Measurements from ENCODE around the gene PTGER2. TPM values are rescaled to one million over a fixed set of nuclear protein-coding genes. Genes with fewer than 3 reads are reported as not detected.

Gene PTGER2
- polyA plus RNA-seq, 1 of the 3 experiments (the other 2 are of a cell fraction) = 0.67 TPM

- POLR2A ChIA-PET = no interaction called here
- no peaks in the 10 kb centered on the region for H4K20me1 ChIP-seq (ENCODE audit: insufficient read depth)
- no peak overlapping the region for H3K9ac ChIP-seq
- no peak overlapping the region for H3K4me3 ChIP-seq (ENCODE audit: low read depth in 2 of 2, low read length in 1 of 2)
- H3F3A ChIP-seq (replicated peaks; ENCODE audit: insufficient read depth) = peaks cover 9% of the 10 kb centered on the region
- H3K27ac ChIP-seq (ENCODE audit: low read depth in 2 of 2, low read length in 1 of 2) = peak overlapping the region; percentile 60 to 72
- DNase-seq = no peak
- no peak for TF ChIP-seq CHD2 (IDR thresholded peaks at IDR 0.05; ENCODE audit: low read length, partially characterized antibody)
- no peak for TF ChIP-seq RXRA (IDR thresholded peaks at IDR 0.05; ENCODE audit: borderline replicate concordance, low read depth)
- no peak for TF ChIP-seq GABPA (IDR thresholded peaks at IDR 0.05; ENCODE audit: low read depth)
- TF ChIP-seq, protein P1, sequence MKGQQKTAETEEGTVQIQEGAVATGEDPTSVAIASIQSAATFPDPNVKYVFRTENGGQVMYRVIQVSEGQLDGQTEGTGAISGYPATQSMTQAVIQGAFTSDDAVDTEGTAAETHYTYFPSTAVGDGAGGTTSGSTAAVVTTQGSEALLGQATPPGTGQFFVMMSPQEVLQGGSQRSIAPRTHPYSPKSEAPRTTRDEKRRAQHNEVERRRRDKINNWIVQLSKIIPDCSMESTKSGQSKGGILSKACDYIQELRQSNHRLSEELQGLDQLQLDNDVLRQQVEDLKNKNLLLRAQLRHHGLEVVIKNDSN (IDR thresholded peaks at IDR 0.05; ENCODE audit: borderline replicate concordance, low read depth) = no peak
- no peak for TF ChIP-seq SIN3A (IDR thresholded peaks at IDR 0.05; ENCODE audit: borderline replicate concordance, low read depth, low read length)
- TF ChIP-seq FOXM1 (IDR thresholded peaks at IDR 0.05; ENCODE audit: low read depth) = no peak
- TF ChIP-seq, protein P2, sequence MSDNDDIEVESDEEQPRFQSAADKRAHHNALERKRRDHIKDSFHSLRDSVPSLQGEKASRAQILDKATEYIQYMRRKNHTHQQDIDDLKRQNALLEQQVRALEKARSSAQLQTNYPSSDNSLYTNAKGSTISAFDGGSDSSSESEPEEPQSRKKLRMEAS (IDR thresholded peaks at IDR 0.05; ENCODE audit: low read depth) = no peak
- TF ChIP-seq FOXJ3 (CRISPR knock-in tag; IDR thresholded peaks at IDR 0.05) = no peak
- TF ChIP-seq, protein P3, sequence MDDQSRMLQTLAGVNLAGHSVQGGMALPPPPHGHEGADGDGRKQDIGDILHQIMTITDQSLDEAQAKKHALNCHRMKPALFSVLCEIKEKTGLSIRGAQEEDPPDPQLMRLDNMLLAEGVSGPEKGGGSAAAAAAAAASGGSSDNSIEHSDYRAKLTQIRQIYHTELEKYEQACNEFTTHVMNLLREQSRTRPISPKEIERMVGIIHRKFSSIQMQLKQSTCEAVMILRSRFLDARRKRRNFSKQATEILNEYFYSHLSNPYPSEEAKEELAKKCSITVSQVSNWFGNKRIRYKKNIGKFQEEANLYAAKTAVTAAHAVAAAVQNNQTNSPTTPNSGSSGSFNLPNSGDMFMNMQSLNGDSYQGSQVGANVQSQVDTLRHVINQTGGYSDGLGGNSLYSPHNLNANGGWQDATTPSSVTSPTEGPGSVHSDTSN (IDR thresholded peaks at IDR 0.05) = peak; percentile 22; the same call in 1 of the 2 replicates
- TF ChIP-seq FOSL2 (IDR thresholded peaks at IDR 0.05; ENCODE audit: borderline replicate concordance, low read depth) = peak; percentile 58; the same call in 1 of the 2 replicates
- TF ChIP-seq JUND (IDR thresholded peaks at IDR 0.05) = peak; percentile 66
- no peak for TF ChIP-seq ELF1 (IDR thresholded peaks at IDR 0.05)
- peak; percentile 24; the same call in 1 of the 2 replicates for TF ChIP-seq NFIC (IDR thresholded peaks at IDR 0.05; ENCODE audit: borderline replicate concordance)
- TF ChIP-seq TCF12 (IDR thresholded peaks at IDR 0.05) = peak; percentile 31; the same call in 1 of the 2 replicates
- no peaks in the 10 kb centered on the region for H3K9me3 ChIP-seq
- H3K27me3 ChIP-seq (ENCODE audit: insufficient read depth) = no peaks in the 10 kb centered on the region
- H3K79me2 ChIP-seq (ENCODE audit: insufficient read depth) = no peaks in the 10 kb centered on the region
- H3K36me3 ChIP-seq (replicated peaks in 1 of 2; ENCODE audit: control insufficient read depth in 1 of 2, insufficient read depth in 2 of 2, low read length in 1 of 2) = no peaks in the 10 kb centered on the region
- WGBS (ENCODE audit: low lambda C conversion rate) = 19% methylated on average over 2 of the region's 2 CpGs
- H2AFZ ChIP-seq (ENCODE audit: low read depth) = peak overlapping the region; percentile 77; the same call in 1 of the 2 replicates
- H3K9me2 ChIP-seq = no peaks in the 10 kb centered on the region
- CTCF ChIA-PET = interaction anchor here (0.6 kb wide), 1 partner anchor 10 kb away, joined by 3 read pairs; no protein-coding TSS in a partner anchor
- H3K4me2 ChIP-seq = peak overlapping the region; percentile 35
- H3K4me1 ChIP-seq (ENCODE audit: control insufficient read depth in 1 of 2, insufficient read depth in 2 of 2, low read depth in 1 of 2, low read length in 1 of 2) = peaks cover 11 to 24% of the 10 kb centered on the region in 2 experiments
Observed at GRCh38 chr14:52355016-52355431, 40.9 kb downstream of the PTGER2 start.

- Histone ChIP-seq H3K4me3 (ENCODE audit: low read depth in 2 of 2, low read length in 1 of 2) (no peak overlapping the region), H3K4me2 (peak overlapping the region; percentile 35), H2AFZ (ENCODE audit: low read depth) (peak overlapping the region; percentile 46; the same call in 1 of the 2 replicates), H3K9me3 (no peaks in the 10 kb centered on the region), H3K36me3 (replicated peaks in 1 of 2; ENCODE audit: control insufficient read depth in 1 of 2, insufficient read depth in 2 of 2, low read length in 1 of 2) (no peaks in the 10 kb centered on the region), H3F3A (replicated peaks; ENCODE audit: insufficient read depth) (peaks cover 9% of the 10 kb centered on the region), H3K79me2 (ENCODE audit: insufficient read depth) (no peaks in the 10 kb centered on the region), H3K9ac (no peak overlapping the region), H3K27ac (ENCODE audit: low read depth in 2 of 2, low read length in 1 of 2) (peak overlapping the region; percentile 39 to 72; a peak in 3 of 4 replicates), H3K9me2 (no peaks in the 10 kb centered on the region), H4K20me1 (ENCODE audit: insufficient read depth) (no peaks in the 10 kb centered on the region), H3K27me3 (ENCODE audit: insufficient read depth) (no peaks in the 10 kb centered on the region), H3K4me1 (ENCODE audit: control insufficient read depth in 1 of 2, insufficient read depth in 2 of 2, low read depth in 1 of 2, low read length in 1 of 2) (peaks cover 13 to 24% of the 10 kb centered on the region in 2 experiments)
- CTCF ChIA-PET = no interaction called here
- 56% methylated on average over 5 of the region's 5 CpGs for WGBS (ENCODE audit: low lambda C conversion rate)
- DNase-seq = no peak
- POLR2A ChIA-PET = no interaction called here
- TF ChIP-seq, protein P2 (IDR thresholded peaks at IDR 0.05; ENCODE audit: low read depth) = no peak
- TF ChIP-seq, protein P3 (IDR thresholded peaks at IDR 0.05) = no peak
- no peak for TF ChIP-seq NRF1 (IDR thresholded peaks at IDR 0.05; ENCODE audit: low read depth, low read length)
- no peak for TF ChIP-seq CHD2 (IDR thresholded peaks at IDR 0.05; ENCODE audit: low read length, partially characterized antibody)
- TF ChIP-seq, protein P4, sequence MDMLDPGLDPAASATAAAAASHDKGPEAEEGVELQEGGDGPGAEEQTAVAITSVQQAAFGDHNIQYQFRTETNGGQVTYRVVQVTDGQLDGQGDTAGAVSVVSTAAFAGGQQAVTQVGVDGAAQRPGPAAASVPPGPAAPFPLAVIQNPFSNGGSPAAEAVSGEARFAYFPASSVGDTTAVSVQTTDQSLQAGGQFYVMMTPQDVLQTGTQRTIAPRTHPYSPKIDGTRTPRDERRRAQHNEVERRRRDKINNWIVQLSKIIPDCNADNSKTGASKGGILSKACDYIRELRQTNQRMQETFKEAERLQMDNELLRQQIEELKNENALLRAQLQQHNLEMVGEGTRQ (IDR thresholded peaks at IDR 0.05; ENCODE audit: borderline replicate concordance, low read depth, low read length) = no peak
- no peak for TF ChIP-seq FOXM1 (IDR thresholded peaks at IDR 0.05; ENCODE audit: low read depth)
- no peak for TF ChIP-seq RXRA (IDR thresholded peaks at IDR 0.05; ENCODE audit: borderline replicate concordance, low read depth)
- no peak for TF ChIP-seq SIN3A (IDR thresholded peaks at IDR 0.05; ENCODE audit: borderline replicate concordance, low read depth, low read length)
- TF ChIP-seq TEAD4 (IDR thresholded peaks at IDR 0.05; ENCODE audit: borderline replicate concordance, insufficient read depth) = no peak
- no peak for TF ChIP-seq FOXJ3 (CRISPR knock-in tag; IDR thresholded peaks at IDR 0.05)
- TF ChIP-seq POLR2AphosphoS5 (IDR thresholded peaks at IDR 0.05; ENCODE audit: low read depth, low read length) = no peak
- TF ChIP-seq, protein P5, sequence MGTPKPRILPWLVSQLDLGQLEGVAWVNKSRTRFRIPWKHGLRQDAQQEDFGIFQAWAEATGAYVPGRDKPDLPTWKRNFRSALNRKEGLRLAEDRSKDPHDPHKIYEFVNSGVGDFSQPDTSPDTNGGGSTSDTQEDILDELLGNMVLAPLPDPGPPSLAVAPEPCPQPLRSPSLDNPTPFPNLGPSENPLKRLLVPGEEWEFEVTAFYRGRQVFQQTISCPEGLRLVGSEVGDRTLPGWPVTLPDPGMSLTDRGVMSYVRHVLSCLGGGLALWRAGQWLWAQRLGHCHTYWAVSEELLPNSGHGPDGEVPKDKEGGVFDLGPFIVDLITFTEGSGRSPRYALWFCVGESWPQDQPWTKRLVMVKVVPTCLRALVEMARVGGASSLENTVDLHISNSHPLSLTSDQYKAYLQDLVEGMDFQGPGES (IDR thresholded peaks at IDR 0.05; ENCODE audit: low read depth, low read length) = no peak
Observed at GRCh38 chr14:52355526-52355925, 41.4 kb downstream of the PTGER2 start.

Measured in SK-N-SH (cell line).